ENCODE data around the gene AKAP6. TPM values are rescaled to one million over a fixed set of nuclear protein-coding genes. Genes with fewer than 3 reads are reported as not detected.

Gene AKAP6
- total and polyA plus RNA-seq, 10 of the 15 experiments (the other 5 are each of a cell fraction or from before 2014, with no cell fraction given) = 0.35 to 5.9 (median 2.2) TPM

DNA sequence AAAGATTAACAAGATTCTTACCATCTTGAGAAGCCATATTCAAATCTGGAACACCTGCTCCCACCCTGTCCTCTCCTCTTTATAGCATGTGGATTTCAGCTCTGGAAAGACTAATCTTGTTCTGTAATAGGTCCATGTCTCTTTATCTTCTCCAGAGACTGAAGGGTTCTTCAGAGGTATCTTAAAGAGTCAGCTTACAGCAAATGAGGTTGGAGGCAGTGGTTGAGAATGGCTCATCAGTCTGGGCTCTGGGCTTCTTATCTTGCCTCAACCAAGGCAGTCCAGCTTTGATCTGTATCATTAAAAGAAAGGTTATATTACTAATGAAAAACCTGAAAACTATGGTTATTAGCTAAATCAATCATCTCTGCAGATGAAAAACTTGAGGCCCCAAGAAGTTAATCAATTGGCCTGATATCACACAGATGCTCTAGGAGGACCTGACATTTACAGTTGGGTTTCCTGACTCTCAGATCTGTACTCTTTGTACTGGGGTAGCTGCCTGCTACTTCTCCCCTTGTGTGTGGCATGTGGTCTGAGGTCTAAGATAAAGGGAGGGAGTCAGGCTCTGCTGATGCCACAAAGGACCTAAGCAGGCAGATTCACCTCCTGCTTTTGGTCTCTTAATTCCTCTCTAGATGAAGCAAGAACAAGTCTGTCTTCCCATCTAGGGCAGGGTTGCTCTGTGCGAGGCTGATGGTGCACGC lies 1.7 kb upstream of the AKAP6 start:
- Histone ChIP-seq H3K27ac (ENCODE audit: control insufficient read depth, insufficient read depth) (no peak overlapping the region), H2AFZ (ENCODE audit: control insufficient read depth, low read depth, low read length) (no peak overlapping the region), H3K9ac (ENCODE audit: control insufficient read depth, insufficient read depth, low read length) (no peak overlapping the region), H3K27me3 (replicated peaks in 1 of 2; ENCODE audit: control insufficient read depth in 2 of 2, insufficient read depth in 2 of 2, low read length in 1 of 2) (no peaks in the 10 kb centered on the region), H3K36me3 (ENCODE audit: control insufficient read depth in 2 of 2, insufficient read depth in 2 of 2, low read length in 1 of 2) (no peaks in the 10 kb centered on the region), H3K79me2 (ENCODE audit: control insufficient read depth, insufficient read depth, low read length) (no peaks in the 10 kb centered on the region), H3K4me1 (ENCODE audit: control insufficient read depth, insufficient read depth, low read length) (no peaks in the 10 kb centered on the region), H3K4me2 (ENCODE audit: control insufficient read depth, insufficient read depth) (no peak overlapping the region), H4K20me1 (ENCODE audit: control insufficient read depth, insufficient read depth) (no peaks in the 10 kb centered on the region), H3K4me3 (no peak overlapping the region), H3K9me3 (replicated peaks; ENCODE audit: control insufficient read depth, insufficient read depth, low read length) (no peaks in the 10 kb centered on the region)
- SMC1A ChIA-PET (ENCODE audit: uncharacterized antibody, unreplicated experiment) = interaction anchor here (1.0 kb wide), 1 partner anchor 13 kb away, joined by 3 read pairs; no protein-coding TSS in a partner anchor
- in situ Hi-C loops (cut with MboI) (no loop called here), intact Hi-C loops (cut with micrococcal nuclease; ENCODE audit: unreplicated experiment) (no loop called here)
- RAD21 ChIA-PET (ENCODE audit: unreplicated experiment) = interaction anchor here (0.6 kb wide), 1 partner anchor 91 kb away, joined by 3 read pairs; no protein-coding TSS in a partner anchor
- POLR2A ChIA-PET = interaction anchor here (1.0 kb wide), 1 partner anchor 12 kb away, joined by 3 read pairs; no protein-coding TSS in a partner anchor
- no peak for FAIRE-seq
- CTCF ChIA-PET = interaction anchor here (0.6 kb wide), 1 partner anchor 1047 kb away, joined by 3 read pairs; no protein-coding TSS in a partner anchor
- DNase-seq (ENCODE audit: low read depth, low spot score) = no peak
- BruUV-seq (replicated peaks) = no TSS peak
- ATAC-seq = no peak
- WGBS (ENCODE audit: insufficient coverage, insufficient replicate concordance, low lambda C conversion rate, missing lambda C conversion rate) = 41% methylated on average over 2 of the region's 2 CpGs
- no peak for TF ChIP-seq KDM1A (IDR thresholded peaks at IDR 0.05; ENCODE audit: borderline replicate concordance)
- TF ChIP-seq, protein P1, sequence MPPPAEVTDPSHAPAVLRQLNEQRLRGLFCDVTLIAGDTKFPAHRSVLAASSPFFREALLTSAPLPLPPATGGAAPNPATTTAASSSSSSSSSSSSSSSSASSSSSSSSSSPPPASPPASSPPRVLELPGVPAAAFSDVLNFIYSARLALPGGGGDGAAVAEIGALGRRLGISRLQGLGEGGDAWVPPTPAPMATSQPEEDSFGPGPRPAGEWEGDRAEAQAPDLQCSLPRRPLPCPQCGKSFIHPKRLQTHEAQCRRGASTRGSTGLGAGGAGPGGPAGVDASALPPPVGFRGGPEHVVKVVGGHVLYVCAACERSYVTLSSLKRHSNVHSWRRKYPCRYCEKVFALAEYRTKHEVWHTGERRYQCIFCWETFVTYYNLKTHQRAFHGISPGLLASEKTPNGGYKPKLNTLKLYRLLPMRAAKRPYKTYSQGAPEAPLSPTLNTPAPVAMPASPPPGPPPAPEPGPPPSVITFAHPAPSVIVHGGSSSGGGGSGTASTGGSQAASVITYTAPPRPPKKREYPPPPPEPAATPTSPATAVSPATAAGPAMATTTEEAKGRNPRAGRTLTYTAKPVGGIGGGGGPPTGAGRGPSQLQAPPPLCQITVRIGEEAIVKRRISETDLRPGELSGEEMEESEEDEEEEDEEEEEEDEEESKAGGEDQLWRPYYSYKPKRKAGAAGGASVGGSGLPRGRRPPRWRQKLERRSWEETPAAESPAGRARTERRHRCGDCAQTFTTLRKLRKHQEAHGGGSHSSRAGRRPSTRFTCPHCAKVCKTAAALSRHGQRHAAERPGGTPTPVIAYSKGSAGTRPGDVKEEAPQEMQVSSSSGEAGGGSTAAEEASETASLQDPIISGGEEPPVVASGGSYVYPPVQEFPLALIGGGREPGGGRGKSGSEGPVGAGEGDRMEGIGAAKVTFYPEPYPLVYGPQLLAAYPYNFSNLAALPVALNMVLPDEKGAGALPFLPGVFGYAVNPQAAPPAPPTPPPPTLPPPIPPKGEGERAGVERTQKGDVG (CRISPR knock-in tag; IDR thresholded peaks at IDR 0.05) = no peak
- TF ChIP-seq, protein P2, sequence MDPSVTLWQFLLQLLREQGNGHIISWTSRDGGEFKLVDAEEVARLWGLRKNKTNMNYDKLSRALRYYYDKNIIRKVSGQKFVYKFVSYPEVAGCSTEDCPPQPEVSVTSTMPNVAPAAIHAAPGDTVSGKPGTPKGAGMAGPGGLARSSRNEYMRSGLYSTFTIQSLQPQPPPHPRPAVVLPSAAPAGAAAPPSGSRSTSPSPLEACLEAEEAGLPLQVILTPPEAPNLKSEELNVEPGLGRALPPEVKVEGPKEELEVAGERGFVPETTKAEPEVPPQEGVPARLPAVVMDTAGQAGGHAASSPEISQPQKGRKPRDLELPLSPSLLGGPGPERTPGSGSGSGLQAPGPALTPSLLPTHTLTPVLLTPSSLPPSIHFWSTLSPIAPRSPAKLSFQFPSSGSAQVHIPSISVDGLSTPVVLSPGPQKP (IDR thresholded peaks at IDR 0.05; ENCODE audit: low read depth, low read length) = no peak
- TF ChIP-seq, protein P3, sequence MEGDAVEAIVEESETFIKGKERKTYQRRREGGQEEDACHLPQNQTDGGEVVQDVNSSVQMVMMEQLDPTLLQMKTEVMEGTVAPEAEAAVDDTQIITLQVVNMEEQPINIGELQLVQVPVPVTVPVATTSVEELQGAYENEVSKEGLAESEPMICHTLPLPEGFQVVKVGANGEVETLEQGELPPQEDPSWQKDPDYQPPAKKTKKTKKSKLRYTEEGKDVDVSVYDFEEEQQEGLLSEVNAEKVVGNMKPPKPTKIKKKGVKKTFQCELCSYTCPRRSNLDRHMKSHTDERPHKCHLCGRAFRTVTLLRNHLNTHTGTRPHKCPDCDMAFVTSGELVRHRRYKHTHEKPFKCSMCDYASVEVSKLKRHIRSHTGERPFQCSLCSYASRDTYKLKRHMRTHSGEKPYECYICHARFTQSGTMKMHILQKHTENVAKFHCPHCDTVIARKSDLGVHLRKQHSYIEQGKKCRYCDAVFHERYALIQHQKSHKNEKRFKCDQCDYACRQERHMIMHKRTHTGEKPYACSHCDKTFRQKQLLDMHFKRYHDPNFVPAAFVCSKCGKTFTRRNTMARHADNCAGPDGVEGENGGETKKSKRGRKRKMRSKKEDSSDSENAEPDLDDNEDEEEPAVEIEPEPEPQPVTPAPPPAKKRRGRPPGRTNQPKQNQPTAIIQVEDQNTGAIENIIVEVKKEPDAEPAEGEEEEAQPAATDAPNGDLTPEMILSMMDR (IDR thresholded peaks at IDR 0.05 in 2 of 3, conservative IDR thresholded peaks at IDR 0.05 in 1 of 3; ENCODE audit: control insufficient read depth in 2 of 3, extremely low read depth in 1 of 3, insufficient read depth in 1 of 3, low read depth in 3 of 3, low read length in 3 of 3) = no peak
- no peak for TF ChIP-seq TCF3 (IDR thresholded peaks at IDR 0.05; ENCODE audit: borderline replicate concordance, insufficient read depth, low read depth, low read length)
- no peak for TF ChIP-seq PAX5 (IDR thresholded peaks at IDR 0.05; ENCODE audit: borderline replicate concordance, low read depth, low read length)
- no peak for TF ChIP-seq NR2C1 (IDR thresholded peaks at IDR 0.05)
- no peak for TF ChIP-seq YBX1 (IDR thresholded peaks at IDR 0.05)
- TF ChIP-seq HDAC2 (IDR thresholded peaks at IDR 0.05) = no peak
- TF ChIP-seq, protein P4, sequence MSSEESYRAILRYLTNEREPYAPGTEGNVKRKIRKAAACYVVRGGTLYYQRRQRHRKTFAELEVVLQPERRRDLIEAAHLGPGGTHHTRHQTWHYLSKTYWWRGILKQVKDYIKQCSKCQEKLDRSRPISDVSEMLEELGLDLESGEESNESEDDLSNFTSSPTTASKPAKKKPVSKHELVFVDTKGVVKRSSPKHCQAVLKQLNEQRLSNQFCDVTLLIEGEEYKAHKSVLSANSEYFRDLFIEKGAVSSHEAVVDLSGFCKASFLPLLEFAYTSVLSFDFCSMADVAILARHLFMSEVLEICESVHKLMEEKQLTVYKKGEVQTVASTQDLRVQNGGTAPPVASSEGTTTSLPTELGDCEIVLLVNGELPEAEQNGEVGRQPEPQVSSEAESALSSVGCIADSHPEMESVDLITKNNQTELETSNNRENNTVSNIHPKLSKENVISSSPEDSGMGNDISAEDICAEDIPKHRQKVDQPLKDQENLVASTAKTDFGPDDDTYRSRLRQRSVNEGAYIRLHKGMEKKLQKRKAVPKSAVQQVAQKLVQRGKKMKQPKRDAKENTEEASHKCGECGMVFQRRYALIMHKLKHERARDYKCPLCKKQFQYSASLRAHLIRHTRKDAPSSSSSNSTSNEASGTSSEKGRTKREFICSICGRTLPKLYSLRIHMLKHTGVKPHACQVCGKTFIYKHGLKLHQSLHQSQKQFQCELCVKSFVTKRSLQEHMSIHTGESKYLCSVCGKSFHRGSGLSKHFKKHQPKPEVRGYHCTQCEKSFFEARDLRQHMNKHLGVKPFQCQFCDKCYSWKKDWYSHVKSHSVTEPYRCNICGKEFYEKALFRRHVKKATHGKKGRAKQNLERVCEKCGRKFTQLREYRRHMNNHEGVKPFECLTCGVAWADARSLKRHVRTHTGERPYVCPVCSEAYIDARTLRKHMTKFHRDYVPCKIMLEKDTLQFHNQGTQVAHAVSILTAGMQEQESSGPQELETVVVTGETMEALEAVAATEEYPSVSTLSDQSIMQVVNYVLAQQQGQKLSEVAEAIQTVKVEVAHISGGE (CRISPR knock-in tag; IDR thresholded peaks at IDR 0.05) = no peak
- no peak for TF ChIP-seq ZNF24 (IDR thresholded peaks at IDR 0.05)
- TF ChIP-seq MTA2 (IDR thresholded peaks at IDR 0.05; ENCODE audit: low read depth) = no peak
